HepG2 (cell line): ENCODE results near the gene SLC4A5. TPM values are rescaled to one million over a fixed set of nuclear protein-coding genes. Genes with fewer than 3 reads are reported as not detected.
A peak's percentile ranks its signal among the peaks of the same experiment; 100 is the strongest.

ENCODE experiments used
- CEBPG ChIP-seq: IDR thresholded peaks from 2 replicates; pipeline ENCODE4 v1.6.1; 2016
- EP300 ChIP-seq, 3 experiments: sonication (generic) in 1 of 3; formaldehyde crosslinking in 1 of 3; IDR thresholded peaks; 2 replicates each; pipeline versions ENCODE4 v1.5.1 to v1.6.1; 2011 to 2020; ENCODE audit warnings: low read depth in 2 of 3, low read length in 2 of 3, borderline replicate concordance in 1 of 3, improper control_type of control experiment in 1 of 3, mild to moderate bottlenecking in 1 of 3, missing genetic modification reagents in 1 of 3, moderate library complexity in 1 of 3
- GATAD1 ChIP-seq: IDR thresholded peaks from 2 replicates; pipeline ENCODE4 v1.6.1; 2016; ENCODE audit warnings: missing genetic modification reagents, missing compliant biosample characterization
- HOXD1 ChIP-seq: sonication (generic); formaldehyde crosslinking; IDR thresholded peaks from 2 replicates; pipeline ENCODE4 v1.5.0; 2020; ENCODE audit warnings: missing genetic modification reagents
- KDM3A ChIP-seq: IDR thresholded peaks from 2 replicates; pipeline ENCODE4 v1.6.1; 2018; ENCODE audit warnings: low read depth, missing compliant biosample characterization
- KLF12 ChIP-seq: sonication (generic); formaldehyde crosslinking; IDR thresholded peaks from 2 replicates; pipeline ENCODE4 v1.4.0; 2020; ENCODE audit warnings: missing genetic modification reagents, borderline replicate concordance
- MIXL1 ChIP-seq: IDR thresholded peaks from 2 replicates; pipeline ENCODE4 v1.6.1; 2016
- YEATS4 ChIP-seq: sonication (generic); formaldehyde crosslinking; IDR thresholded peaks from 2 replicates; pipeline ENCODE4 v1.4.0; 2020; ENCODE audit warnings: missing genetic modification reagents, borderline replicate concordance
- ZBTB42 ChIP-seq: sonication (generic); formaldehyde crosslinking; IDR thresholded peaks from 2 replicates; pipeline ENCODE4 v1.5.0; 2020; ENCODE audit warnings: mild to moderate bottlenecking, missing genetic modification reagents
- ZBTB8A ChIP-seq: sonication (generic); formaldehyde crosslinking; IDR thresholded peaks from 2 replicates; pipeline ENCODE4 v1.4.0; 2020; ENCODE audit warnings: mild to moderate bottlenecking, low read depth, missing genetic modification reagents, borderline replicate concordance
- ZNF225 ChIP-seq: sonication (generic); formaldehyde crosslinking; IDR thresholded peaks from 2 replicates; pipeline ENCODE4 v1.4.0; 2020; ENCODE audit warnings: mild to moderate bottlenecking, missing genetic modification reagents
- ZNF558 ChIP-seq: sonication (generic); formaldehyde crosslinking; IDR thresholded peaks from 2 replicates; pipeline ENCODE4 v1.9.0; 2022; ENCODE audit warnings: mild to moderate bottlenecking, missing genetic modification reagents, borderline replicate concordance
- ZNF607 ChIP-seq: sonication (generic); formaldehyde crosslinking; IDR thresholded peaks from 2 replicates; pipeline ENCODE4 v1.5.1; 2020; ENCODE audit warnings: missing genetic modification reagents, mild to moderate bottlenecking, borderline replicate concordance
- ZNF652 ChIP-seq: IDR thresholded peaks from 2 replicates; pipeline ENCODE4 v1.6.1; 2016; ENCODE audit warnings: low read depth, borderline replicate concordance
- ZNF879 ChIP-seq: sonication (generic); formaldehyde crosslinking; IDR thresholded peaks from 2 replicates; pipeline ENCODE4 v1.8.1; 2023; ENCODE audit warnings: missing genetic modification reagents
- ZSCAN22 ChIP-seq: sonication (generic); formaldehyde crosslinking; IDR thresholded peaks from 2 replicates; pipeline ENCODE4 v1.4.0; 2020; ENCODE audit warnings: mild to moderate bottlenecking, missing genetic modification reagents
- ZSCAN29 ChIP-seq: sonication (generic); formaldehyde crosslinking; conservative IDR thresholded peaks from 2 replicates; pipeline ENCODE4 v1.4.0; 2020; ENCODE audit warnings: mild to moderate bottlenecking, missing genetic modification reagents
- polyA plus RNA-seq, 8 experiments: library from polyadenylated mRNA; depleted of rRNA in 3 of 8; stranded (reverse) in 7 of 8; unstranded in 1 of 8; fragments of >200 nt; fragmentation: Illumina TruSeq in 4 of 8; extraction: Trizol in 4 of 8; gene quantifications; 2 replicates each; pipeline versions ENCODE4 v1.2.1 to v1.2.3, GENCODE V29; 2011 to 2016; ENCODE audit warnings: low read depth in 4 of 8, missing spikeins in 1 of 8, mixed read lengths in 1 of 8; ENCODE audit not compliant: insufficient read depth in 1 of 8
- total RNA-seq, 5 experiments: library from RNA; depleted of rRNA; stranded (reverse); fragments of >200 nt; fragmentation: Illumina TruSeq; extraction: Trizol; gene quantifications; 2 replicates each; pipeline ENCODE4 v1.2.3, GENCODE V29; 2016; ENCODE audit warnings: low read depth in 1 of 5
- TF ChIP-seq, protein P1 (sequence below): sonication (generic); formaldehyde crosslinking; IDR thresholded peaks from 2 replicates; pipeline ENCODE4 v1.4.0; 2020; ENCODE audit warnings: mild to moderate bottlenecking, missing genetic modification reagents
- TF ChIP-seq, protein P2 (sequence below): sonication (generic); formaldehyde crosslinking; IDR thresholded peaks from 2 replicates; pipeline ENCODE4 v1.4.0; 2020; ENCODE audit warnings: mild to moderate bottlenecking, missing genetic modification reagents
- TF ChIP-seq, protein P3 (sequence below): sonication (generic); formaldehyde crosslinking; IDR thresholded peaks from 2 replicates; pipeline ENCODE4 v1.9.0; 2021; ENCODE audit warnings: missing genetic modification reagents, borderline replicate concordance
- TF ChIP-seq, protein P4 (sequence below): IDR thresholded peaks from 2 replicates; pipeline ENCODE4 v1.6.1; 2016; ENCODE audit warnings: missing compliant biosample characterization, missing genetic modification reagents, borderline replicate concordance

The SLC4A5 gene
- total and polyA plus RNA-seq, 2 of the 13 experiments (the other 11 are each of a cell fraction or from before 2014, with no cell fraction given) = 0.50 TPM; not detected in 1

DNA sequence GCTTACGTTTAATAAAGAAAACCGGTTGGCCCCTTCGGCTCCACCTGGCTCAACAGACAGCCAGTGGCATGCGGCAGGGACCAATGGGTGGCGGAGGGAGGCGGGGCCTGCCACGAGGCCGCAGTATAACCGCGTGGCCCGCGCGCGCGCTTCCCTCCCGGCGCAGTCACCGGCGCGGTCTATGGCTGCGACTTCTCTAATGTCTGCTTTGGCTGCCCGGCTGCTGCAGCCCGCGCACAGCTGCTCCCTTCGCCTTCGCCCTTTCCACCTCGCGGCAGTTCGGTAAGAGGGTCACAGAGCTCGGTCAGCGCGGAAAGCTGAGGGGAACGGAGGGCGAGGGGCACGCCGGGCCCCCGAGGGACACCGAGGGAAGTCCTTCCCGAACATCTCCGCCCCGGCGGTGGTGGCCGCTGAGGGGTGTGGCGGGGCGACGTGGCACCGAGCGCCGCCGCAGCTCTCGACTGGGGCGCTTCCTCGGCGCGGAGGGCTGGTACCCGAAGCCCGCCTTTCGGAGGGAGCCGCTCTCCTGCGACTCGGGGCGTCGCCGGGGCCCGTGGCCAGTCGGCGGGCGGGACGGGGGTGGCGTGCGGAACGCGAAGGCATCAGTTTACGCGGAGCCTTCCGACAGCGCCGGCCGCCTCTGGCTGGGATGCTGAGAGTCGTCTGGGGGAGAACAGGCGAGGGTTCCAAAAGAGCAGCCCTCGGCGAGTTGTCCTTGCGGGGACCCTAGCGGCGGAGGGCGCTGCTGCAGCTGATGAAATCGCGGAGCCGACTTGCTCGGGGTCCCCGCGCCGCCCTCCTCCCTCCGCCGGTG, 144.5 kb downstream of the SLC4A5 start, which contains the start of gene MTHFD2 (continued):
- TF ChIP-seq, protein P1, sequence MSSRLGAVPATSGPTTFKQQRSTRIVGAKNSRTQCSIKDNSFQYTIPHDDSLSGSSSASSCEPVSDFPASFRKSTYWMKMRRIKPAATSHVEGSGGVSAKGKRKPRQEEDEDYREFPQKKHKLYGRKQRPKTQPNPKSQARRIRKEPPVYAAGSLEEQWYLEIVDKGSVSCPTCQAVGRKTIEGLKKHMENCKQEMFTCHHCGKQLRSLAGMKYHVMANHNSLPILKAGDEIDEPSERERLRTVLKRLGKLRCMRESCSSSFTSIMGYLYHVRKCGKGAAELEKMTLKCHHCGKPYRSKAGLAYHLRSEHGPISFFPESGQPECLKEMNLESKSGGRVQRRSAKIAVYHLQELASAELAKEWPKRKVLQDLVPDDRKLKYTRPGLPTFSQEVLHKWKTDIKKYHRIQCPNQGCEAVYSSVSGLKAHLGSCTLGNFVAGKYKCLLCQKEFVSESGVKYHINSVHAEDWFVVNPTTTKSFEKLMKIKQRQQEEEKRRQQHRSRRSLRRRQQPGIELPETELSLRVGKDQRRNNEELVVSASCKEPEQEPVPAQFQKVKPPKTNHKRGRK = no peak
- no peak for TF ChIP-seq ZNF652 (CRISPR knock-in tag)
- no peak; the same call in 1 of the 2 replicates for TF ChIP-seq GATAD1 (CRISPR knock-in tag)
- TF ChIP-seq KDM3A (CRISPR knock-in tag) = peak; percentile 61; the same call in 1 of the 2 replicates
- no peak for TF ChIP-seq KLF12 (CRISPR knock-in tag)
- TF ChIP-seq, protein P2, sequence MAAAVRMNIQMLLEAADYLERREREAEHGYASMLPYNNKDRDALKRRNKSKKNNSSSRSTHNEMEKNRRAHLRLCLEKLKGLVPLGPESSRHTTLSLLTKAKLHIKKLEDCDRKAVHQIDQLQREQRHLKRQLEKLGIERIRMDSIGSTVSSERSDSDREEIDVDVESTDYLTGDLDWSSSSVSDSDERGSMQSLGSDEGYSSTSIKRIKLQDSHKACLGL (CRISPR knock-in tag) = peak; percentile 99
- peak; percentile 99 for TF ChIP-seq CEBPG (CRISPR knock-in tag)
- TF ChIP-seq ZSCAN22 (CRISPR knock-in tag) = peak; percentile 67; the same call in 1 of the 2 replicates
- 0 out of 2 replicates have a peak, but pooled peaks have one; percentile 50 for TF ChIP-seq ZBTB8A (CRISPR knock-in tag)
- peak; percentile 97; the same call in 1 of the 2 replicates for TF ChIP-seq ZNF558 (CRISPR knock-in tag)
- TF ChIP-seq ZSCAN29 (CRISPR knock-in tag) = peak; percentile 56; the same call in 1 of the 2 replicates
- peak; percentile 93; the same call in 1 of the 2 replicates for TF ChIP-seq ZNF879 (CRISPR knock-in tag)
- TF ChIP-seq ZNF607 (CRISPR knock-in tag) = peak; percentile 84; the same call in 1 of the 2 replicates
- TF ChIP-seq, protein P3, sequence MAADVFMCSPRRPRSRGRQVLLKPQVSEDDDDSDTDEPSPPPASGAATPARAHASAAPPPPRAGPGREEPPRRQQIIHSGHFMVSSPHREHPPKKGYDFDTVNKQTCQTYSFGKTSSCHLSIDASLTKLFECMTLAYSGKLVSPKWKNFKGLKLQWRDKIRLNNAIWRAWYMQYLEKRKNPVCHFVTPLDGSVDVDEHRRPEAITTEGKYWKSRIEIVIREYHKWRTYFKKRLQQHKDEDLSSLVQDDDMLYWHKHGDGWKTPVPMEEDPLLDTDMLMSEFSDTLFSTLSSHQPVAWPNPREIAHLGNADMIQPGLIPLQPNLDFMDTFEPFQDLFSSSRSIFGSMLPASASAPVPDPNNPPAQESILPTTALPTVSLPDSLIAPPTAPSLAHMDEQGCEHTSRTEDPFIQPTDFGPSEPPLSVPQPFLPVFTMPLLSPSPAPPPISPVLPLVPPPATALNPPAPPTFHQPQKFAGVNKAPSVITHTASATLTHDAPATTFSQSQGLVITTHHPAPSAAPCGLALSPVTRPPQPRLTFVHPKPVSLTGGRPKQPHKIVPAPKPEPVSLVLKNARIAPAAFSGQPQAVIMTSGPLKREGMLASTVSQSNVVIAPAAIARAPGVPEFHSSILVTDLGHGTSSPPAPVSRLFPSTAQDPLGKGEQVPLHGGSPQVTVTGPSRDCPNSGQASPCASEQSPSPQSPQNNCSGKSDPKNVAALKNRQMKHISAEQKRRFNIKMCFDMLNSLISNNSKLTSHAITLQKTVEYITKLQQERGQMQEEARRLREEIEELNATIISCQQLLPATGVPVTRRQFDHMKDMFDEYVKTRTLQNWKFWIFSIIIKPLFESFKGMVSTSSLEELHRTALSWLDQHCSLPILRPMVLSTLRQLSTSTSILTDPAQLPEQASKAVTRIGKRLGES (CRISPR knock-in tag) = peak; percentile 63
- TF ChIP-seq YEATS4 (CRISPR knock-in tag) = peak; percentile 95
- no peak; the same call in 1 of the 2 replicates for TF ChIP-seq ZBTB42 (CRISPR knock-in tag)
- TF ChIP-seq EP300 (IDR thresholded peaks at IDR 0.05; ENCODE audit: low read depth in 2 of 2, low read length in 2 of 2) = peak in 1 of 2 experiments; percentile 42; a peak in 1 of 4 replicates
- peak; percentile 42; the same call in 1 of the 2 replicates for TF ChIP-seq EP300 (CRISPR knock-in tag; IDR thresholded peaks at IDR 0.05; ENCODE audit: borderline replicate concordance)
- TF ChIP-seq HOXD1 = peak; percentile 82; the same call in 1 of the 2 replicates
- TF ChIP-seq ZNF225 (CRISPR knock-in tag) = peak; percentile 82
- TF ChIP-seq, protein P4, sequence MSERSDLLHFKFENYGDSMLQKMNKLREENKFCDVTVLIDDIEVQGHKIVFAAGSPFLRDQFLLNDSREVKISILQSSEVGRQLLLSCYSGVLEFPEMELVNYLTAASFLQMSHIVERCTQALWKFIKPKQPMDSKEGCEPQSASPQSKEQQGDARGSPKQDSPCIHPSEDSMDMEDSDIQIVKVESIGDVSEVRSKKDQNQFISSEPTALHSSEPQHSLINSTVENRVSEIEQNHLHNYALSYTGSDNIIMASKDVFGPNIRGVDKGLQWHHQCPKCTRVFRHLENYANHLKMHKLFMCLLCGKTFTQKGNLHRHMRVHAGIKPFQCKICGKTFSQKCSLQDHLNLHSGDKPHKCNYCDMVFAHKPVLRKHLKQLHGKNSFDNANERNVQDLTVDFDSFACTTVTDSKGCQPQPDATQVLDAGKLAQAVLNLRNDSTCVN (CRISPR knock-in tag) = peak; percentile 78
- peak; percentile 62 for TF ChIP-seq MIXL1 (CRISPR knock-in tag)
